HEK293 (cell line): ENCODE measurements around the gene KCNS3.

Source experiments
- CTCF ChIA-PET: fragments of 350-600 bp; formaldehyde crosslinking; extraction: SDS; loops from one replicate; lab custom pipeline; 2021; ENCODE audit warnings: antibody characterized with exemption; lab: Yijun Ruan, JAX
- POLR2A ChIA-PET: fragments of 300-600 bp; formaldehyde crosslinking; extraction: SDS; loops from one replicate; lab custom pipeline; 2020; ENCODE audit warnings: antibody characterized with exemption, inconsistent platforms; lab: Yijun Ruan, JAX
- H3K27ac ChIP-seq: fragments of 200-500 bp; sonication (Bioruptor generic); 2 replicates; pipeline ENCODE4 v1.5.1; 2014; ENCODE audit warnings: low read depth, low read length, control low read depth, inconsistent platforms; ENCODE audit errors: extremely low read depth
- H3K36me3 ChIP-seq, 2 experiments: fragments of 200-500 bp in 1 of 2; sonication (Bioruptor generic) in 1 of 2; 1 replicate in 1 of 2; 2 replicates in 1 of 2; pipeline ENCODE4 v1.5.1; 2014 to 2017; ENCODE audit warnings: inconsistent platforms in 2 of 2, low read length in 2 of 2; ENCODE audit not compliant: control insufficient read depth in 2 of 2, insufficient read depth in 1 of 2
- H3K4me1 ChIP-seq: fragments of 200-500 bp; sonication (Bioruptor generic); 2 replicates; pipeline ENCODE4 v1.5.1; 2014; ENCODE audit warnings: mild to moderate bottlenecking, low read length, inconsistent platforms; ENCODE audit not compliant: control insufficient read depth, insufficient read depth
- H3K4me3 ChIP-seq: 2 replicates; pipeline ENCODE4 v1.5.1; 2011; ENCODE audit warnings: low read depth, mild to moderate bottlenecking, control low read depth, low read length, moderate library complexity
- H3K9me3 ChIP-seq: fragments of 200-500 bp; sonication (Bioruptor generic); 2 replicates; pipeline ENCODE4 v1.5.1; 2014; ENCODE audit warnings: low read depth, low read length, inconsistent platforms; ENCODE audit not compliant: control insufficient read depth, insufficient read depth
- HOXA7 ChIP-seq: sonication (generic); formaldehyde crosslinking; IDR thresholded peaks from 2 replicates; pipeline ENCODE4 v1.8.1; 2022; ENCODE audit warnings: missing genetic modification reagents, borderline replicate concordance
- IKZF3 ChIP-seq: fragments of 450-650 bp; IDR thresholded peaks from 2 replicates; pipeline ENCODE4 v1.5.0; 2018; ENCODE audit warnings: missing biosample characterization, mild to moderate bottlenecking, missing genetic modification characterization, moderate library complexity
- MEIS1 ChIP-seq: sonication (generic); formaldehyde crosslinking; IDR thresholded peaks from 2 replicates; pipeline ENCODE4 v1.8.1; 2022; ENCODE audit warnings: missing genetic modification reagents, mild to moderate bottlenecking, borderline replicate concordance
- OVOL3 ChIP-seq: fragments of 450-650 bp; formaldehyde crosslinking; IDR thresholded peaks from 2 replicates; pipeline ENCODE4 v1.5.1; 2016; ENCODE audit warnings: missing biosample characterization, missing genetic modification characterization
- SCRT2 ChIP-seq: fragments of 450-650 bp; formaldehyde crosslinking; IDR thresholded peaks from 2 replicates; pipeline ENCODE4 v1.5.1; 2016; ENCODE audit warnings: missing biosample characterization, missing genetic modification characterization
- SP7 ChIP-seq: fragments of 450-650 bp; formaldehyde crosslinking; IDR thresholded peaks from 2 replicates; pipeline ENCODE4 v1.5.1; 2016; ENCODE audit warnings: missing biosample characterization, missing genetic modification characterization
- WT1 ChIP-seq: fragments of 450-650 bp; formaldehyde crosslinking; IDR thresholded peaks from 2 replicates; pipeline ENCODE4 v1.5.1; 2016; ENCODE audit warnings: missing biosample characterization, missing genetic modification characterization
- ZBTB1 ChIP-seq: fragments of 450-650 bp; formaldehyde crosslinking; IDR thresholded peaks from 2 replicates; pipeline ENCODE4 v1.5.1; 2016; ENCODE audit warnings: missing biosample characterization, missing genetic modification characterization
- ZFP3 ChIP-seq: fragments of 450-650 bp; formaldehyde crosslinking; IDR thresholded peaks from 2 replicates; pipeline ENCODE4 v1.5.1; 2016; ENCODE audit warnings: low read depth, missing biosample characterization, missing genetic modification characterization
- ZNF133 ChIP-seq: fragments of 450-650 bp; formaldehyde crosslinking; IDR thresholded peaks from 2 replicates; pipeline ENCODE4 v1.5.1; 2016; ENCODE audit warnings: missing biosample characterization, missing genetic modification characterization
- ZNF335 ChIP-seq: fragments of 450-650 bp; formaldehyde crosslinking; conservative IDR thresholded peaks from 2 replicates; pipeline ENCODE4 v1.5.1; 2016; ENCODE audit warnings: missing biosample characterization, missing genetic modification characterization
- ZNF391 ChIP-seq: fragments of 450-650 bp; formaldehyde crosslinking; IDR thresholded peaks from 2 replicates; pipeline ENCODE4 v1.5.1; 2016; ENCODE audit warnings: low read depth, missing biosample characterization, missing genetic modification characterization, borderline replicate concordance
- ZNF433 ChIP-seq: fragments of 450-650 bp; formaldehyde crosslinking; IDR thresholded peaks from 2 replicates; pipeline ENCODE4 v1.5.1; 2016; ENCODE audit warnings: missing biosample characterization, missing genetic modification characterization, low read depth
- ZNF48 ChIP-seq: fragments of 450-650 bp; formaldehyde crosslinking; IDR thresholded peaks from 2 replicates; pipeline ENCODE4 v1.5.1; 2016; ENCODE audit warnings: missing biosample characterization, missing genetic modification characterization
- ZNF501 ChIP-seq: fragments of 450-650 bp; formaldehyde crosslinking; IDR thresholded peaks from 2 replicates; pipeline ENCODE4 v1.5.1; 2016; ENCODE audit warnings: missing biosample characterization, missing genetic modification characterization
- ZNF561 ChIP-seq: fragments of 450-650 bp; IDR thresholded peaks from 2 replicates; pipeline ENCODE4 v1.5.1; 2018; ENCODE audit warnings: missing biosample characterization, missing genetic modification characterization, borderline replicate concordance
- ZNF677 ChIP-seq: fragments of 450-650 bp; IDR thresholded peaks from 2 replicates; pipeline ENCODE4 v1.5.0; 2018; ENCODE audit warnings: missing biosample characterization, mild to moderate bottlenecking, missing genetic modification characterization, moderate library complexity
- ZNF76 ChIP-seq: fragments of 450-650 bp; formaldehyde crosslinking; IDR thresholded peaks from 2 replicates; pipeline ENCODE4; 2016; ENCODE audit warnings: low read depth, missing biosample characterization, missing genetic modification characterization, borderline replicate concordance
- ZNF777 ChIP-seq: fragments of 450-650 bp; formaldehyde crosslinking; IDR thresholded peaks from 2 replicates; pipeline ENCODE4 v1.5.1; 2017; ENCODE audit warnings: missing biosample characterization, missing genetic modification characterization, borderline replicate concordance
- ZNF785 ChIP-seq: fragments of 450-650 bp; formaldehyde crosslinking; IDR thresholded peaks from 2 replicates; pipeline ENCODE4 v1.5.1; 2016; ENCODE audit warnings: missing biosample characterization, missing genetic modification characterization
- ZNF791 ChIP-seq: fragments of 450-650 bp; formaldehyde crosslinking; IDR thresholded peaks from 2 replicates; pipeline ENCODE4 v1.5.1; 2016; ENCODE audit warnings: missing biosample characterization, missing genetic modification characterization
- ZNF792 ChIP-seq: fragments of 450-650 bp; formaldehyde crosslinking; IDR thresholded peaks from 2 replicates; pipeline ENCODE4 v1.5.1; 2016; ENCODE audit warnings: missing biosample characterization, missing genetic modification characterization
- ZNF830 ChIP-seq: fragments of 450-650 bp; IDR thresholded peaks from 2 replicates; pipeline ENCODE4 v1.5.0; 2018; ENCODE audit warnings: missing biosample characterization, missing genetic modification characterization, low read depth, mild to moderate bottlenecking, moderate library complexity
- TF ChIP-seq, protein P1 (sequence below): fragments of 450-650 bp; formaldehyde crosslinking; IDR thresholded peaks from 2 replicates; pipeline ENCODE4 v1.5.1; 2016; ENCODE audit warnings: missing biosample characterization, missing genetic modification characterization
- TF ChIP-seq, protein P2 (sequence below): fragments of 450-650 bp; formaldehyde crosslinking; IDR thresholded peaks from 2 replicates; pipeline ENCODE4 v1.5.1; 2016; ENCODE audit warnings: missing biosample characterization, missing genetic modification characterization
- TF ChIP-seq, protein P3 (sequence below): fragments of 450-650 bp; formaldehyde crosslinking; IDR thresholded peaks from 2 replicates; pipeline ENCODE4 v1.5.1; 2016; ENCODE audit warnings: missing biosample characterization, missing genetic modification characterization
- TF ChIP-seq, protein P4 (sequence below): fragments of 450-650 bp; formaldehyde crosslinking; IDR thresholded peaks from 2 replicates; pipeline ENCODE4 v1.5.1; 2016; ENCODE audit warnings: missing biosample characterization, missing genetic modification characterization
- TF ChIP-seq, protein P5 (sequence below): fragments of 450-650 bp; formaldehyde crosslinking; conservative IDR thresholded peaks from 2 replicates; pipeline ENCODE4 v1.5.1; 2016; ENCODE audit warnings: low read depth, missing biosample characterization, missing genetic modification characterization

KCNS3 gene

DNA sequence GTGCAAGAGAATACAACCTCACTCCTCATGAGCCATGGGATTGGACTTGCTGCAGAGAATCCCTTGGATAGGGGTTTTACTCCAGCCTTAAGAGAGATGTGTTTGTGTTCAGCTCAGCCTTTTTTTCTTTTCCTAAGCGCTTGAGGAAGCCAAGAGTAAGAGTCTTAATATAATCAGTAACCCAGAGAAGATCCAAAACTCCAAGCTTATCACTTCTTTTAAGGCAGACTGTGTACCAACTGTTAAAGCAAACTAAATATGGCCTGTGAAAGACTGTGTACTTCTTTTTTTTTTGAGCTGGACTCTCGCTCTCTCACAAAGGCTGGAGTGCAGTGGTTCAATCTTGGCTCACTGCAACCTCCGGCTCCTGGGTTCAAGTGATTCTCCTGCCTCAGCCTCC, 31.8 kb upstream of the KCNS3 start:
- H3K27ac ChIP-seq = no peak overlapping the region
- POLR2A ChIA-PET = no interaction called here
- H3K36me3 ChIP-seq = no peaks in the 10 kb centered on the region
- CTCF ChIA-PET = interaction anchor here (0.6 to 2.2 kb wide), 6 partner anchors 16 to 376 kb away, joined by 4 to 17 read pairs (median 4); no protein-coding TSS in a partner anchor
- no peaks in the 10 kb centered on the region for H3K4me1 ChIP-seq
- no peak overlapping the region for H3K4me3 ChIP-seq
- no peak for TF ChIP-seq WT1
- TF ChIP-seq HOXA7 (CRISPR knock-in tag) = no peak
- no peak for TF ChIP-seq ZNF48 (tag by site-specific recombination)
- no peak for TF ChIP-seq ZNF391 (tag by site-specific recombination)
- no peak for TF ChIP-seq ZNF561 (tag by site-specific recombination)
- TF ChIP-seq IKZF3 (tag by site-specific recombination) = no peak
- TF ChIP-seq, protein P1, sequence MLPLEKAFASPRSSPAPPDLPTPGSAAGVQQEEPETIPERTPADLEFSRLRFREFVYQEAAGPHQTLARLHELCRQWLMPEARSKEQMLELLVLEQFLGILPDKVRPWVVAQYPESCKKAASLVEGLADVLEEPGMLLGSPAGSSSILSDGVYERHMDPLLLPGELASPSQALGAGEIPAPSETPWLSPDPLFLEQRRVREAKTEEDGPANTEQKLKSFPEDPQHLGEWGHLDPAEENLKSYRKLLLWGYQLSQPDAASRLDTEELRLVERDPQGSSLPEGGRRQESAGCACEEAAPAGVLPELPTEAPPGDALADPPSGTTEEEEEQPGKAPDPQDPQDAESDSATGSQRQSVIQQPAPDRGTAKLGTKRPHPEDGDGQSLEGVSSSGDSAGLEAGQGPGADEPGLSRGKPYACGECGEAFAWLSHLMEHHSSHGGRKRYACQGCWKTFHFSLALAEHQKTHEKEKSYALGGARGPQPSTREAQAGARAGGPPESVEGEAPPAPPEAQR = no peak
- no peak for TF ChIP-seq ZNF830 (tag by site-specific recombination)
- no peak for TF ChIP-seq ZNF433 (tag by site-specific recombination)
- TF ChIP-seq ZNF792 (tag by site-specific recombination) = no peak
- TF ChIP-seq ZNF791 (tag by site-specific recombination) = no peak
- no peak for TF ChIP-seq SP7 (tag by site-specific recombination)
- no peak for TF ChIP-seq MEIS1
- TF ChIP-seq ZNF133 (tag by site-specific recombination) = no peak
- TF ChIP-seq, protein P2, sequence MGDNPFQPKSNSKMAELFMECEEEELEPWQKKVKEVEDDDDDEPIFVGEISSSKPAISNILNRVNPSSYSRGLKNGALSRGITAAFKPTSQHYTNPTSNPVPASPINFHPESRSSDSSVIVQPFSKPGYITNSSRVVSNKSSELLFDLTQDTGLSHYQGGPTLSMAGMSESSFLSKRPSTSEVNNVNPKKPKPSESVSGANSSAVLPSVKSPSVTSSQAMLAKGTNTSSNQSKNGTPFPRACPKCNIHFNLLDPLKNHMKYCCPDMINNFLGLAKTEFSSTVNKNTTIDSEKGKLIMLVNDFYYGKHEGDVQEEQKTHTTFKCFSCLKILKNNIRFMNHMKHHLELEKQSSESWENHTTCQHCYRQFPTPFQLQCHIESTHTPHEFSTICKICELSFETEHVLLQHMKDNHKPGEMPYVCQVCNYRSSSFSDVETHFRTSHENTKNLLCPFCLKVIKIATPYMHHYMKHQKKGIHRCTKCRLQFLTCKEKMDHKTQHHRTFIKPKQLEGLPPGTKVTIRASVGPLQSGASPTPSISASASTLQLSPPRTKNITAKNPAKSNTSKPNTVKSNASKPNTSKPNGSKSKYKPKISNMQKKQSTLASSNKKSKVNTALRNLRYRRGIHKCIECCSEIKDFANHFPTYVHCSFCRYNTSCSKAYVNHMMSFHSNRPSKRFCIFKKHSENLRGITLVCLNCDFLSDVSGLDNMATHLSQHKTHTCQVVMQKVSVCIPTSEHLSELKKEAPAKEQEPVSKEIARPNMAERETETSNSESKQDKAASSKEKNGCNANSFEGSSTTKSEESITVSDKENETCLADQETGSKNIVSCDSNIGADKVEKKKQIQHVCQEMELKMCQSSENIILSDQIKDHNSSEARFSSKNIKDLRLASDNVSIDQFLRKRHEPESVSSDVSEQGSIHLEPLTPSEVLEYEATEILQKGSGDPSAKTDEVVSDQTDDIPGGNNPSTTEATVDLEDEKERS (tag by site-specific recombination) = no peak
- no peak for TF ChIP-seq OVOL3 (tag by site-specific recombination)
- TF ChIP-seq ZNF335 (tag by site-specific recombination) = no peak
- no peak for TF ChIP-seq ZNF501
- no peak for TF ChIP-seq ZNF777 (tag by site-specific recombination)
- H3K9me3 ChIP-seq = no peaks in the 10 kb centered on the region

DNA sequence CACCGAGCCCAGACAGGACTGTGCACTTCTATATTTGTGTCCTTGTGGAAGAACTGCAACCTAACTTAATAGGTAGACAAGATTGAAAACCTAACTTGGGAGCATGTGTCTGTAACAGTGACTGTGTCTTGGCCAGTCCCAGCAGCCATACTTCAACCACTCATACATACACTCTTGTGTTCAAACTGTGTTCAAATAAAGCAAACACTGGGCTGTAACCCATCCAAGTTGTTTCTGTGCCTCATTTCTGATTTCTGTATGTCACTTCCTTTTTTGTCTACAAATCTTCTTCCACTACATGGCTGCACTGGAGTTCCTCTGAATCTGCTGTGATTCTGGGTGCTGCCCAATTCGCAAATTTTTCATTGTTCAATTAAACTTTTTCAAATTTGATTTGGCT, 31.2 kb upstream of the KCNS3 start:
- ChIA-PET CTCF (interaction anchor here (0.8 kb wide), 1 partner anchor 72 kb away, joined by 4 read pairs; no protein-coding TSS in a partner anchor), POLR2A (no interaction called here)
- Histone ChIP-seq H3K9me3 (no peaks in the 10 kb centered on the region), H3K36me3 (no peaks in the 10 kb centered on the region), H3K27ac (no peak overlapping the region), H3K4me1 (no peaks in the 10 kb centered on the region), H3K4me3 (no peak overlapping the region)
- TF ChIP-seq, protein P3, sequence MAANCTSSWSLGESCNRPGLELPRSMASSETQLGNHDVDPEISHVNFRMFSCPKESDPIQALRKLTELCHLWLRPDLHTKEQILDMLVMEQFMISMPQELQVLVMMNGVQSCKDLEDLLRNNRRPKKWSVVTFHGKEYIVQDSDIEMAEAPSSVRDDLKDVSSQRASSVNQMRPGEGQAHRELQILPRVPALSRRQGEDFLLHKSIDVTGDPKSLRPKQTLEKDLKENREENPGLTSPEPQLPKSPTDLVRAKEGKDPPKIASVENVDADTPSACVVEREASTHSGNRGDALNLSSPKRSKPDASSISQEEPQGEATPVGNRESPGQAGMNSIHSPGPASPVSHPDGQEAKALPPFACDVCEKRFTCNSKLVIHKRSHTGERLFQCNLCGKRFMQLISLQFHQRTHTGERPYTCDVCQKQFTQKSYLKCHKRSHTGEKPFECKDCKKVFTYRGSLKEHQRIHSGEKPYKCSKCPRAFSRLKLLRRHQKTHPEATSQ (tag by site-specific recombination) = no peak
- TF ChIP-seq ZNF76 (tag by site-specific recombination) (no peak), SCRT2 (no peak), ZNF133 (tag by site-specific recombination) (no peak), HOXA7 (CRISPR knock-in tag) (no peak), ZNF785 (no peak), ZBTB1 (tag by site-specific recombination) (no peak), ZNF830 (tag by site-specific recombination) (no peak), ZNF677 (no peak), ZFP3 (tag by site-specific recombination) (no peak)
- TF ChIP-seq, protein P4, sequence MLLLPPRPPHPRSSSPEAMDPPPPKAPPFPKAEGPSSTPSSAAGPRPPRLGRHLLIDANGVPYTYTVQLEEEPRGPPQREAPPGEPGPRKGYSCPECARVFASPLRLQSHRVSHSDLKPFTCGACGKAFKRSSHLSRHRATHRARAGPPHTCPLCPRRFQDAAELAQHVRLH = no peak
- TF ChIP-seq, protein P5, sequence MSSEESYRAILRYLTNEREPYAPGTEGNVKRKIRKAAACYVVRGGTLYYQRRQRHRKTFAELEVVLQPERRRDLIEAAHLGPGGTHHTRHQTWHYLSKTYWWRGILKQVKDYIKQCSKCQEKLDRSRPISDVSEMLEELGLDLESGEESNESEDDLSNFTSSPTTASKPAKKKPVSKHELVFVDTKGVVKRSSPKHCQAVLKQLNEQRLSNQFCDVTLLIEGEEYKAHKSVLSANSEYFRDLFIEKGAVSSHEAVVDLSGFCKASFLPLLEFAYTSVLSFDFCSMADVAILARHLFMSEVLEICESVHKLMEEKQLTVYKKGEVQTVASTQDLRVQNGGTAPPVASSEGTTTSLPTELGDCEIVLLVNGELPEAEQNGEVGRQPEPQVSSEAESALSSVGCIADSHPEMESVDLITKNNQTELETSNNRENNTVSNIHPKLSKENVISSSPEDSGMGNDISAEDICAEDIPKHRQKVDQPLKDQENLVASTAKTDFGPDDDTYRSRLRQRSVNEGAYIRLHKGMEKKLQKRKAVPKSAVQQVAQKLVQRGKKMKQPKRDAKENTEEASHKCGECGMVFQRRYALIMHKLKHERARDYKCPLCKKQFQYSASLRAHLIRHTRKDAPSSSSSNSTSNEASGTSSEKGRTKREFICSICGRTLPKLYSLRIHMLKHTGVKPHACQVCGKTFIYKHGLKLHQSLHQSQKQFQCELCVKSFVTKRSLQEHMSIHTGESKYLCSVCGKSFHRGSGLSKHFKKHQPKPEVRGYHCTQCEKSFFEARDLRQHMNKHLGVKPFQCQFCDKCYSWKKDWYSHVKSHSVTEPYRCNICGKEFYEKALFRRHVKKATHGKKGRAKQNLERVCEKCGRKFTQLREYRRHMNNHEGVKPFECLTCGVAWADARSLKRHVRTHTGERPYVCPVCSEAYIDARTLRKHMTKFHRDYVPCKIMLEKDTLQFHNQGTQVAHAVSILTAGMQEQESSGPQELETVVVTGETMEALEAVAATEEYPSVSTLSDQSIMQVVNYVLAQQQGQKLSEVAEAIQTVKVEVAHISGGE (tag by site-specific recombination) = no peak
